Testis (tissue), 3 donors: ENCODE data around the gene SMIM1. TPM values are rescaled to one million over a fixed set of nuclear protein-coding genes. Genes with fewer than 3 reads are reported as not detected.

Experiments used
- DNase-seq: peaks from one replicate; pipeline ENCODE4 v3.0.0-alpha.2; 2019
- H3K27ac ChIP-seq, 2 donors: fragments of 200-600 bp; sonication (generic); one replicate each; pipeline ENCODE4 v1.5.1; 2019
- H3K27me3 ChIP-seq: fragments of 200-600 bp; sonication (generic); one replicate; pipeline ENCODE4 v1.5.1; 2019
- H3K36me3 ChIP-seq: fragments of 200-600 bp; sonication (generic); one replicate; pipeline ENCODE4 v1.5.1; 2017; ENCODE audit warnings: low read depth; ENCODE audit errors: missing control alignments
- H3K4me1 ChIP-seq: fragments of 200-600 bp; sonication (generic); one replicate; pipeline ENCODE4 v1.5.1; 2019
- H3K4me3 ChIP-seq, 2 donors: fragments of 200-600 bp; sonication (generic); one replicate each; pipeline ENCODE4 v1.5.1; 2017 to 2019
- H3K9me3 ChIP-seq: fragments of 200-600 bp; sonication (generic); one replicate; pipeline ENCODE4 v1.5.1; 2017
- POLR2A ChIP-seq: fragments of 450-650 bp; IDR thresholded peaks from one replicate; pipeline ENCODE4 v1.6.1; 2017; ENCODE audit warnings: antibody characterized with exemption, mild to moderate bottlenecking, moderate library complexity
- WGBS, 2 donors: methylation state at CpG; one replicate each; pipeline ENCODE4 v1.1.5; 2018; 5-methylcytosine and 5-hydroxymethylcytosine counted together
- intact Hi-C: fragments of 100-400 bp; cut with DNase I; formaldehyde crosslinking; loops from one replicate; pipeline ENCODE4 v1.15.1; 2023; ENCODE audit warnings: low total_unique reads
- polyA plus RNA-seq: library from polyadenylated mRNA; stranded (reverse); fragments of 350-450 nt; fragmentation: Illumina TruSeq; extraction: RNeasy Lipid Tissue Mini Kit (QIAGEN cat#74804); gene quantifications from one replicate; pipeline ENCODE4 v1.2.3, GENCODE V29; 2014; ENCODE audit warnings: low read depth, low replicate concordance; ENCODE audit not compliant: insufficient read depth
- total RNA-seq, 2 donors: library from RNA; depleted of rRNA; stranded (reverse); fragments of >200 nt; gene quantifications; one replicate each; pipeline ENCODE4 v1.2.3, GENCODE V29; 2016
- TF ChIP-seq, protein P1 (sequence below), 3 experiments: fragments of 450-650 bp in 2 of 3; fragments of 200-600 bp in 1 of 3; sonication (generic) in 1 of 3; IDR thresholded peaks; one replicate each; pipeline ENCODE4 v1.5.1; 2016 to 2019; ENCODE audit warnings: antibody characterized with exemption in 3 of 3, mild to moderate bottlenecking in 2 of 3, moderate library complexity in 1 of 3

The SMIM1 gene
- total and polyA plus RNA-seq, 3 donors from 2014 or later, result 92.9 to 213 (median 205) TPM

DNA sequence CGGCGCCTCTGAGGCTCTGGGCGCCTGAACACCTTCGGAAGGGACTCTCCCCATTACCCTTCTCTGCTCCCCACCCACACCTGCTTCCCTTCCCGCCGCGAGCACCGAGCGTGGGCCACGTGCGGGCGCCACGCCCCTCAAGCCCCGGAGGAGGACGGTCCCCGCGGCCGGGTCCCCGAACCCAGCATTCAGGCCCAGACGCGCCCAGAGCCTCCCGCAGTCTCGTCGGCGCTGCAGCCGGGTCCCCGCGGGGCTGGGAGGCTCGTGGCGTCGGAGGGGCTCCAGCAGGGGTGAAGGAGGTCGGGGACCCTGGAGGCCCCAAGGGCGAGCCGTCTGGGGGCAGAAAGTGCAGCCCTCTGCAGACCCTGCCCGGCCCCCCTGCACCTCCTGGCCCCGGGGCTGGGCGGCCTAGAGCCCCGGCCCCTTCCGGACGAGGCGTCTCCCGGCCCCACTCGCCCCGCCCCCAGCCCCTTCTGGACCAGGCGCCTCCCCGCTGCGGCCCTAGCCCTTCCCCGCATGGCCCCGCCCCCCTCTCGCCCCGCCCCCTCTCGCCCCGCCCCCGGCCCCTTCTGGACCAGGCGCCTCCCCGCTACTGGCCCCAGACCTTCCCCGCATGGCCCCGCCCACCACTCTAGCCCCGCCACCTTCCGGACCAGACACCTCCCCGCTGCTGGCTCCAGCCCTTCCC, 378 bp upstream of the SMIM1 start:
- H3K36me3 ChIP-seq, result no peaks in the 10 kb centered on the region
- WGBS, 2 donors, result 2% methylated on average over 28 of the region's 61 CpGs; no CpG with 5 or more reads in 1 of the 2 donors
- no peaks in the 10 kb centered on the region for H3K9me3 ChIP-seq
- intact Hi-C loops, result no loop called here
- peaks cover 45% of the 10 kb centered on the region for H3K4me1 ChIP-seq
- H3K4me3 ChIP-seq, result peak overlapping the region; percentile 62 to 70
- peak; percentile 96 for DNase-seq
- TF ChIP-seq, protein P1, sequence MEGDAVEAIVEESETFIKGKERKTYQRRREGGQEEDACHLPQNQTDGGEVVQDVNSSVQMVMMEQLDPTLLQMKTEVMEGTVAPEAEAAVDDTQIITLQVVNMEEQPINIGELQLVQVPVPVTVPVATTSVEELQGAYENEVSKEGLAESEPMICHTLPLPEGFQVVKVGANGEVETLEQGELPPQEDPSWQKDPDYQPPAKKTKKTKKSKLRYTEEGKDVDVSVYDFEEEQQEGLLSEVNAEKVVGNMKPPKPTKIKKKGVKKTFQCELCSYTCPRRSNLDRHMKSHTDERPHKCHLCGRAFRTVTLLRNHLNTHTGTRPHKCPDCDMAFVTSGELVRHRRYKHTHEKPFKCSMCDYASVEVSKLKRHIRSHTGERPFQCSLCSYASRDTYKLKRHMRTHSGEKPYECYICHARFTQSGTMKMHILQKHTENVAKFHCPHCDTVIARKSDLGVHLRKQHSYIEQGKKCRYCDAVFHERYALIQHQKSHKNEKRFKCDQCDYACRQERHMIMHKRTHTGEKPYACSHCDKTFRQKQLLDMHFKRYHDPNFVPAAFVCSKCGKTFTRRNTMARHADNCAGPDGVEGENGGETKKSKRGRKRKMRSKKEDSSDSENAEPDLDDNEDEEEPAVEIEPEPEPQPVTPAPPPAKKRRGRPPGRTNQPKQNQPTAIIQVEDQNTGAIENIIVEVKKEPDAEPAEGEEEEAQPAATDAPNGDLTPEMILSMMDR (IDR thresholded peaks at IDR 0.05), result no peak
- TF ChIP-seq POLR2A, result no peak
- H3K27ac ChIP-seq, result peak overlapping the region; percentile 76 to 87
- no peaks in the 10 kb centered on the region for H3K27me3 ChIP-seq

DNA sequence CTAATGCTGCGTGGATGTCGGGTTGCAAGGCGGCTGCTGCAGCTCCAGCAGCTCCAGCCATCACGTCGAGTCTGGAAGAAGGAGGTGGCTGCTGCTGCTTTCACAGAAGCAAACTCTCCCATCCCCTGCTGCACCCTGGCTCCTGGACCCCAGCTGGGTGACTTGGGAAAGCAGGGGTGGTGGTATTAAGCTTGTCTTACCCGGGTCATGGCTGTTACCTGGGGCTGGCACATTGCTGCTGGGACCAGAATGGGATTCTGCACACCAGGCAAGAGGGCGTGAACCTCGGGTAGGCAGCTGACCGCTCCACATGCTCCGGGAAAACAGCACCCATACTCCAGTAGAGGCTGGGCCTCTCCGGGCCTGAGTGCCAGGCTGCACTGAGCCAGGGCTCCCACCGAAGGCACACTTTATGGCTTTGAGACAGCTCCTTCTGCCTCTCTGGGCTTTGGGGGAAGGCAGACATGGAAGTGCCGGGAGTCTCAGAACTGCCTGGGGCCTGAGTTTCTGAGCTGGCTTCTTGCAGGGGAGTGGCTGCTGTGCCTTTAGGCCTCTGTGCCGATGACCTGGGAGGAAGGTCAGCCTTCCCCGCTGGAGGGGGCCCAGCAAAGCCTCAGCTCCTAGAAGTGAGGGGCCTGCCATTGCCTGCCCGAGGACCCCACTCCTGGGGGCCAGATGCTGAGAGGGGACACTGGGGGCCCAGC, 1.2 kb downstream of the SMIM1 start:
- Histone ChIP-seq H3K36me3 (no peaks in the 10 kb centered on the region), H3K9me3 (no peaks in the 10 kb centered on the region), H3K27me3 (no peaks in the 10 kb centered on the region), H3K4me3 (peak overlapping the region; percentile 62 to 70), H3K4me1 (peaks cover 45% of the 10 kb centered on the region), H3K27ac (peak overlapping the region; percentile 76)
- intact Hi-C loops, result no loop called here
- TF ChIP-seq, protein P1 (IDR thresholded peaks at IDR 0.05), result no peak
- no peak for TF ChIP-seq POLR2A
- no peak for DNase-seq
- WGBS, 2 donors, result 52 to 68% methylated on average over 7 to 15 of the region's 16 CpGs

DNA sequence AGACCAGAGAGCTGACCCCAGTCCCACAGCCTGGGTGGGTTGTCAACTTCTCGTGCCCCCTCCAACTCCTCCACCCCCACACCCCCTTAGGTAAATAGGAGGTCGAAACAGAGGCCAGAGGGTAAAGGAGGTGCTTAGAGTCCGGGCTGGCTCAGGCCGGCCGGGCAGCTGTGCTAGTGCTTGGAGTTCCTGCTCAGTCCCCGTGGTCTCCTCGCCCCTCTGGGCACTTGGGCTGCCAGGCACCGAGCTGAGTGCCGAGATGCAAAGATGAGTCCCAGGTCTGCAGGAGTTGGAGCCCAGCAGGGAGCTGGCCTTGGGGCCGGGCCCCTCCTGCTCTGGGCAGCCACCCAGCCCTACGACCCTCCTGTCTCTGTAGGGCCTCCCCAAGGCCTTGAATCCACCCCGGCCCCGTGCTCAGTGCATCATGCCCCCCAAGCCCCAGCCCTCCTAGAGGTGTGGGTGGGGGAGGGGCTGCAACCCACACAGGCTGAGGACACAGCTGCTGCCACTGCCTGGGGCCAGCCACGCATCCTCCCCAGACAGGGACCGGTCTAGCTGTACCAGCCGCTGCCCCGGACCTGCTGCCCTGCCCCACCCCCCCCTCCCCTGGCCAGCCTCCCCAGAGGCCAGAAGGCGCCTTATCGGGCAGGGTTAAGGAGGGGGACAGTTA, 1.9 kb downstream of the SMIM1 start:
- WGBS, 2 donors, result 43 to 62% methylated on average over 16 to 19 of the region's 19 CpGs
- no peak for DNase-seq
- Histone ChIP-seq H3K27me3 (no peaks in the 10 kb centered on the region), H3K4me1 (peaks cover 45% of the 10 kb centered on the region), H3K27ac (peak overlapping the region; percentile 76), H3K9me3 (no peaks in the 10 kb centered on the region), H3K36me3 (no peaks in the 10 kb centered on the region), H3K4me3 (peak overlapping the region in 1 of 2 donors; percentile 70)
- intact Hi-C loops, result no loop called here
- TF ChIP-seq POLR2A, result no peak
- TF ChIP-seq, protein P1 (IDR thresholded peaks at IDR 0.05), result no peak

DNA sequence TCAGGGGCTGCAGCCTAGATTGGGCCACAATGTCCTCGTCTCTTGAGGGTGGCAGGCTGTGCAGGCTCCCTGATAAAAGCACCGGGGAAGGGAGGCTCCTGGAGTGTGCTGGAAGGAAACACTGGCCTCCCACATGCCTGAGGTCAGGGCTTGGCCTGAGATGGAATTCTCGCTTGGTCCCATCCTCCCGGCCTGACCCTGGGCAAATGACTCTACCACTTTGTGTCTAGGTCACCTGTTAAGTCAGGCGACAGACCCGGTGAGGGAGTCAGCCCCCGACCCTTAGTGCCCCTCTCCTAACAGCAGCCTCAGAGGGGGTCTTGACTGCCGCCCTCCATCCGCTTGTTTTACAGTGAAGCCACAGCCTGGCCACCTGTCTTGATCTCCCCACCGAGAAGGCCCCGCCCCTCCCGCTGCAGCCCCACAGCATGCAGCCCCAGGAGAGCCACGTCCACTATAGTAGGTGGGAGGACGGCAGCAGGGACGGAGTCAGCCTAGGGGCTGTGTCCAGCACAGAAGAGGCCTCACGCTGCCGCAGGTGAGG, 2.5 kb downstream of the SMIM1 start:
- Histone ChIP-seq H3K4me3 (no peak overlapping the region), H3K36me3 (no peaks in the 10 kb centered on the region), H3K27me3 (no peaks in the 10 kb centered on the region), H3K4me1 (peaks cover 45% of the 10 kb centered on the region), H3K9me3 (no peaks in the 10 kb centered on the region), H3K27ac (peak overlapping the region; percentile 76)
- WGBS, 2 donors, result 33 to 53% methylated on average over 3 to 17 of the region's 17 CpGs
- TF ChIP-seq POLR2A, result no peak
- TF ChIP-seq, protein P1 (IDR thresholded peaks at IDR 0.05), result no peak
- DNase-seq, result peak; percentile 92
- intact Hi-C loops, result no loop called here
